IPS-20b (cell line): ENCODE results near the gene CSTF1.

ENCODE experiments used
- H3K27ac ChIP-seq: one replicate; pipeline ENCODE4 v1.5.1; 2013; ENCODE audit warnings: low read length
- H3K27me3 ChIP-seq: 2 replicates; pipeline ENCODE4 v1.6.1; 2013; ENCODE audit warnings: mild to moderate bottlenecking, low read length, inconsistent platforms; ENCODE audit not compliant: insufficient read depth
- H3K36me3 ChIP-seq: 2 replicates; pipeline ENCODE4 v1.6.1; 2013; ENCODE audit warnings: low read depth, mild to moderate bottlenecking, inconsistent platforms, low read length, moderate library complexity; ENCODE audit not compliant: insufficient read depth
- H3K4me1 ChIP-seq: 2 replicates; pipeline ENCODE4 v1.6.1; 2013; ENCODE audit warnings: mild to moderate bottlenecking, control low read depth, inconsistent platforms, low read length, moderate library complexity; ENCODE audit not compliant: insufficient read depth
- H3K4me3 ChIP-seq: 2 replicates; pipeline ENCODE4 v1.5.1; 2013; ENCODE audit warnings: mild to moderate bottlenecking, low read length, inconsistent platforms
- H3K9ac ChIP-seq: 2 replicates; pipeline ENCODE4 v1.6.1; 2013; ENCODE audit warnings: low read depth, mild to moderate bottlenecking, inconsistent platforms, low read length, moderate library complexity
- H3K9me3 ChIP-seq: 2 replicates; pipeline ENCODE4 v1.6.1; 2013; ENCODE audit warnings: mild to moderate bottlenecking, low read depth, low read length, inconsistent platforms; ENCODE audit not compliant: insufficient read depth

The CSTF1 gene

DNA sequence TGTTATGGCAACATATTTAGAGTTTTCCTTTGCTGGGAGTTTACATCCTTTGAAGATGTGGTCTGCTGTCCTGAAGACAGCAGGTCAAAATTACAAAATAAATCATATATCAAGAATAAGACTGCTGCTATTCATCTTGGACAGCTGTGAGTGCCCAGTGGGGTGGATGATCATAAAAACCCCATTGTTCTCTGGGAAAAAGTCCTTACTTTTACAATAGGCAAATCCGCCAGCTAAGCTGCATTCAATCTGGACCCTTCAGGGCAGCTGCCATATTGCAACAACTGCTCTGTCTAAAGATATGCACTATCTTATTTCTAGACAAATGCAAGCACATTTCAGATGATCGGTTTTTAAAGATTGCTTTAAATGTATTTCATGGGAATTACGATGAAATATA, 39.0 kb downstream of the CSTF1 start:
- no peaks in the 10 kb centered on the region for H3K9me3 ChIP-seq
- H3K9ac ChIP-seq: no peak overlapping the region
- no peak overlapping the region for H3K27ac ChIP-seq
- no peak overlapping the region for H3K4me3 ChIP-seq
- no peaks in the 10 kb centered on the region for H3K4me1 ChIP-seq
- no peaks in the 10 kb centered on the region for H3K36me3 ChIP-seq
- H3K27me3 ChIP-seq: no peaks in the 10 kb centered on the region

DNA sequence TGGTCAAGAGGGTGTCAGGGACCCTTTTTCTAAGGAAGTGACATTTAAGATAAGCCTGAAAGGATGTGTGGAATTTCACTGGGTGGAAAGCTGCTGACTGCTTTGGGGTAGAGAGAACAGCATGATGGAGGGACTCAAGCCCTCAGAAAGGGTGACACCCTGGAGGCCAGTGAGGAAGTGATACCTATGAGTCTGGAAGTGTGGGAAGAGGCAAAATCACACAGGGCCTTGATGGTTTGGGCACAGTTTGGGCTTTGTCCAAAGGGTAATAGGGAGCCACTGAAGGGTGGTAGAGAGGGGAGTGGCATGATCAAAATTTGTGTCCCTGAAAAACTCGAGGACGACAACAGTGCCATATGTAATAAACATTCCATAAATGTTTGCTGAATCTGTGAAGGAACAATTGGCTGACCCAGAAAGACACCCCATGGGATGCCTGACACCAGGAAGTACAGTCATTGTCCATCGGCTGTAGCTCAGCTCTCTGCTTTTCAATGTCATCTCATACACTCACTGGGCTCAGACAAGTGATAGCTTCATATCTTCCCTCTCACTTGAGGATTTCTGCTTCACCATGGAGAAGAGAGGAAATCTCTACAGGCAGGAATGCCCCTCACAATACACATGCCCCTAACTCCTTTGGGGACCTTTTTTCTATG, 40.9 kb downstream of the CSTF1 start:
- no peaks in the 10 kb centered on the region for H3K9me3 ChIP-seq
- H3K4me3 ChIP-seq: no peak overlapping the region
- no peaks in the 10 kb centered on the region for H3K27me3 ChIP-seq
- no peak overlapping the region for H3K27ac ChIP-seq
- H3K4me1 ChIP-seq: no peaks in the 10 kb centered on the region
- no peaks in the 10 kb centered on the region for H3K36me3 ChIP-seq
- H3K9ac ChIP-seq: no peak overlapping the region

DNA sequence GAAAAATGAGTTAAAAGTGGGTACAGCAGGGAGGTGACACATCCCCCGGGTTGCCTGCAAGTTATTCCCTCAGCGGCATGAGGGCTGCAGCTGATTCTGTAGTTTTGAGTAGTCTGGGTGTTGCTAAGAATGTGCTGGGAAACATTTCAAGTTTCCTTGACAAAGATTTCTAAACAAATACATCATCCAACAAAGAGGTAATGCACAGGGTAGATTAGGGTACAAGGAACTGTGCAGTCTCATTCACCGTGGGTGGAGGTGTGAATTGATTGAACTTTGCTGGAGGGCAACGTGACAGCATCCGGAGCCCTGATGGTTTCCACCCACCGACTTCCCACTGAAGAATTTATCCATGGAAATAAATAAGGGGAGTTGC, 41.4 kb downstream of the CSTF1 start:
- Histone ChIP-seq H3K27ac (no peak overlapping the region), H3K4me3 (no peak overlapping the region), H3K4me1 (no peaks in the 10 kb centered on the region), H3K9me3 (no peaks in the 10 kb centered on the region), H3K9ac (no peak overlapping the region), H3K36me3 (no peaks in the 10 kb centered on the region), H3K27me3 (no peaks in the 10 kb centered on the region)

DNA sequence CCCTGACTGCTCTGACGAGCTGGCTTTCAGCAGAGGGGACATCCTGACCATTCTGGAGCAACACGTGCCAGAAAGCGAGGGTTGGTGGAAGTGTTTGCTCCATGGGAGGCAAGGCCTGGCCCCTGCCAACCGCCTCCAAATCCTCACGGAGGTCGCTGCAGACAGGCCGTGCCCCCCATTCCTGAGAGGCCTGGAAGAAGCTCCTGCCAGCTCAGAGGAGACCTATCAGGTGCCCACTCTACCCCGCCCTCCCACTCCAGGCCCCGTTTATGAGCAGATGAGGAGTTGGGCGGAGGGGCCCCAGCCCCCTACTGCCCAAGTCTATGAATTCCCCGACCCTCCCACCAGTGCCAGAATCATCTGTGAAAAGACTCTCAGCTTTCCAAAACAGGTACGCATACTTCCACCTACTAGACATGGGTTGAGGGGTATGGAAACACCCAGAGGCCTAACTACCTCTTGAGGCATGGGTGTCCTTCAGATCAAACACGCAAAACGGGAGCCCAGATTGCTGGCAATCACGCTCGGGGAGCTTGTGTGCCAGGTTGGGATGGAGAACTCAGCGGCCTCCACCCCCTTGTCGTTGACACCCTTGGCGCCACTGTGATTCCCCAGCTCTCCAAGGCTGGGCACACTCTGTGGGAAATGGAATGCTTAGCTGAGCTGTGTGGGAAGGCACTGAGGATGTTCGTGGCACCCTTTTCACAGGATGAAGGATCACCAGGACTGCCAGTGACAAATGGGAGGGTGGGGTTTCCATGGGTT, 44.9 kb downstream of the CSTF1 start:
- Histone ChIP-seq H3K4me3 (no peak overlapping the region), H3K9ac (no peak overlapping the region), H3K36me3 (no peaks in the 10 kb centered on the region), H3K9me3 (no peaks in the 10 kb centered on the region), H3K4me1 (no peaks in the 10 kb centered on the region), H3K27me3 (no peaks in the 10 kb centered on the region), H3K27ac (no peak overlapping the region)

DNA sequence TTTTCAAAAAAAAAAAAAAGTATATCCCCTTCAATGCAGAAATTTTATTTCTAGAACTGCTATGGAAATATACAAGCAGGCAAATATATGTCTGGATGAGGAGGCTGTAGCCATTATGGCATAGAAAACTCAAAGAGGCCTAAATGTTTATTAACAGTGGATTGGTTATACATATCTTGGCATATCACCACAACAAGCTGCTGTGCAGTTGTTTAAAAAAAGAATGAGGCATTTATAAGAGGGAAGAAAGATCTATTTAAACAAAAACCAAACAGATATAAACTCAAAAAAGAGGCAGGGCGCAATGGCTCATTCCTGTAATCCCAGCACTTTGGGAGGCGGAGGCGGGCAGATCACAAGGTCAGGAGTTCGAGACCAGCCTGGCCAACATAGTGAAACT, 45.8 kb downstream of the CSTF1 start:
- Histone ChIP-seq H3K9ac (no peak overlapping the region), H3K4me1 (no peaks in the 10 kb centered on the region), H3K36me3 (no peaks in the 10 kb centered on the region), H3K4me3 (no peak overlapping the region), H3K9me3 (no peaks in the 10 kb centered on the region), H3K27ac (no peak overlapping the region), H3K27me3 (no peaks in the 10 kb centered on the region)

DNA sequence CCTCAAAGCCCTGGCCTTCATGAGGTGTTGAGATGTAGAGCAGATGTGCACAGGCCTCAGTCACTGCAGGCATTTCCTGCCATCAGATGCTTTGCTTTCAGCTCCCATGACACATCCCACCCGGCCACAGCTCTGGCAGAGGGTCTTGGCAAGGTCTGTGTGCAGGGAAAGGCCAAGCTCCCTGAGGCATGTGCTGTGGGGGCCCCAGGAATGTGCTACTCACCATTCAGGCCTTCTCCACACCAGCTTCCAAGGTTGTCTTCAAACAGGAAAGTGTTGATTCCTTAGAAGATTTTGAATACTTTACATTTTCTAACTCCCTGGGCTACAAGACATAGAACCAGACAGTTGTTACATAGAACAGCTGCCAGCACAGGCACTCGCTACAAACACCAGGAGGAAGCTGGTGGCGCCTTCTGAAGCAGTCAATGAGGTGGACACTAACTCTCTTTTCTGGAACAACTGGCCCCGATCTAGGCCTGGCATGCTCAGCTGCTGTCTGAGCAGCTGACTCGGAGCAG, 47.4 kb downstream of the CSTF1 start:
- H3K27ac ChIP-seq: no peak overlapping the region

DNA sequence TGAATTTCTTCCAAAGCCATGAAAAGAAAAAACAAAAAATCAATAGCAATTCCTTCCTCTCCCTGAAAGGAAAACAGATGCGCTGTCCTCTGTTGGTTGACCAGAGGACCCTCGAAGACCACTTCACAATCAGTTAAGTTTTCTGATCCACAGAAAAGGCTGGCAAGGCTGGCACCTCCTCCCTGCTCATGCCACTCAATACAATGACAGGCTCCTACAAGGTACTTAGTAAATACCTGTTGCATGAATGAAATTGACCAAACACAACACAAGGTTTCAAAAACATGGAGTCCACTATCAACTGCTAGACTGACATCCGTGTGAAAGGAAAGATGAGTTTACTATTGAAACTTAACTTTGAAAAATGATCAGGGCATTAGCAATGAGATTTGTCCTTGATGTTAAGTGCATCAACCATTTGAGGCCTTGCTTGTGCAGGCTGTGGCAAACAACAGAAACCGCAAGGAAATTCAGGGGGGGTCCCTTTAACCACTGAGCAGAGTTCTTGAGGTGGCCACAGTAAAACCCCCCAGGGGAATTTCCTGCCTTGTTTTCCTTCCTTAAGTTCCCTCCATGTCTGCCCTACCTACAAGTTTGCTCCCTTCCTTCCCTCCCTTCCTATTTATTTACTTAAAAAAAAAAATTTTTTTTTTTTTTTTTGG, 48.0 kb downstream of the CSTF1 start:
- Histone ChIP-seq H3K4me1 (no peaks in the 10 kb centered on the region), H3K27ac (no peak overlapping the region), H3K9ac (no peak overlapping the region), H3K36me3 (no peaks in the 10 kb centered on the region), H3K4me3 (no peak overlapping the region), H3K9me3 (no peaks in the 10 kb centered on the region), H3K27me3 (no peaks in the 10 kb centered on the region)

More for the DNA sequence above, 47.4 kb downstream of the CSTF1 start:
- H3K9me3 ChIP-seq: no peaks in the 10 kb centered on the region
- H3K4me1 ChIP-seq: no peaks in the 10 kb centered on the region
- no peak overlapping the region for H3K4me3 ChIP-seq
- H3K9ac ChIP-seq: no peak overlapping the region
- H3K36me3 ChIP-seq: no peaks in the 10 kb centered on the region
- H3K27me3 ChIP-seq: no peaks in the 10 kb centered on the region

DNA sequence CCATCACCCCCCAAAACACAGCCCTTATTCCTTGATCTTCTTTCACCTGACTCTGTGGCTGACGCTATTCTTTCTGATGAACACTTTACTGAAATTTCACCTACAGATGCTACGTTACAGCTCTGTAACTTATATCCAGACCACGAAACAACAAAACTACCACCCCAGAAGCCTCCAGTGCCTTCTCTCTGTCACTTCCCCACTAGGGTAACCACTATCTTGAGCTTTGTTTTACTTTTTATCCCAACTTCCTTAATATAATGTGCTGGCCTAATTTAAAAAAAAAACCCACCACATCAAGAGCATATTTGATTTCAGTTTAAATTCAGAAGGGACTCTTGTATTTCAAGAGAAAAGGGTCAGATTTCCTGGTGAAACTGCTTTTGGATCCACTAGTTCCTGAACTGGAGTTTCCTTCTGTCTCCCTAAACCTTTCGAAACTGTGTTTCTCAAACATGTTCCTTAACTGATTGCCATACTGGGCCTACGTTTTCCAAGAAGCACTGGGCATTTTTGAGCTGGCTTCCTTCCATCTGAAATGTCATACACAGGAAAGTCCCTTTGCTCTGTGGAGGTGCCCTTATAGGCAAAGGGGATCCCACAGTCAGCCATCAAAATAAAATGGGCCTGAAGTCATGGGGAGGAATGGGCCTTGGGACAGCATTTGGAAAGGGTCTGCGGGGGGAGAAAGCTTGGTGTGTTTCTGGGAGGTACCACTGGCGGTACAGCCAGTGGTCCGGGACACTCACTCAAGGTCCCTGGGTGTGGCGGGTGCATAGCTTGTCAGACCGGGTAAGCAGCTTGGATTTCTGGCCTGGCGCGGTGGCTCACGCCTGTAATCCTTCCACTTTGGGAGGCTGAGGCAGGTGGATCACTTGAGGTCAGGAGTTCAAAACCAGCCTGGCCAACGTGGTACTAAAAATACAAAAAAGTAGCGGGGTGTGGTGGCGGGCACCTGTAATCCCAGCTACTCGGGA, 50.2 kb downstream of the CSTF1 start:
- Histone ChIP-seq H3K9me3 (no peaks in the 10 kb centered on the region), H3K27ac (no peak overlapping the region), H3K9ac (no peak overlapping the region), H3K27me3 (no peaks in the 10 kb centered on the region), H3K4me1 (no peaks in the 10 kb centered on the region; the same call in 1 of the 2 replicates), H3K36me3 (no peaks in the 10 kb centered on the region), H3K4me3 (no peak overlapping the region)

DNA sequence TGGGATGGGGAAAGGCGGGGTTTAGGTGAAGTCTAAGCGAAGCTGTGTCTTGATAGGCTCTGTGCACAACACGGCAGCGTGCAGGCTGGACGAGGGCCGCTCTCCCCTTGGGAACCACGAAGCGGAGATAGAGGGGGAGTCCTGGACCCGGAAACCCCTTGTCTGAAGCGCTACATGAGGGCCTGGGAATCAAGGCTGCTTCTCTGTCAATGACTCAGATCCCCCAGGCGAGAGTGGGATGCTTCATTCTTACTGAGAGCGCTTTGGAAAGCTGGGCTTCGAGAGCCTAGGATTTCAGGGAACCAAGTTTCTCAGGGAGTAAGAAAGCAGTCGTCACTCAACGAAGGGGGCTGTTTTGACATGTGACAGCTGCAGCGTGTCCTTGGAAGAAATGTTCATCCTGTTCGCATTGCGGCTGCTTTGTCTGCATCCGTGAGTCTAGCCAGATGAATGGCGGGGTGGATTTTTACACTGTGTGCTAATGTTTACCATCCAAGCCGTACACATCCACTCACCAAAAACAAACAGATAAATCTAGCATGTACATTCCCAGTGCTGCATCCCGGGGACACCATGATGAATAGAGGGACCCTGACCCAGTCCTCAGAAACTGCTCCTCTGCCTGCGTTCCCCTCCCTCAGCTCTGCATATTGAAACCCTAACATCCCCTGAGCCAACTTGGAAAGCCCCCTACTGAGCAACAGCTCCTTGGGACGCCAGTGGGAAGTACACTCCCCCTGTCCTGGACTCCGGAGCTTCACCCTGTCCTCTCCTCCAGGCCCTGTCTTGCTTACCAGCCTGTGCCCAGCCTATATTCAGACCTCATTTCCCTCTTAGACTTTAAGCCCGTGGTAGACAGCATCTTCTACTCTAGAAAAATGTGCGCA, 51.5 kb downstream of the CSTF1 start:
- Histone ChIP-seq H3K27ac (no peak overlapping the region), H3K9ac (no peak overlapping the region), H3K36me3 (no peaks in the 10 kb centered on the region), H3K9me3 (no peaks in the 10 kb centered on the region), H3K4me3 (no peak overlapping the region), H3K27me3 (no peaks in the 10 kb centered on the region), H3K4me1 (no peaks in the 10 kb centered on the region; the same call in 1 of the 2 replicates)

DNA sequence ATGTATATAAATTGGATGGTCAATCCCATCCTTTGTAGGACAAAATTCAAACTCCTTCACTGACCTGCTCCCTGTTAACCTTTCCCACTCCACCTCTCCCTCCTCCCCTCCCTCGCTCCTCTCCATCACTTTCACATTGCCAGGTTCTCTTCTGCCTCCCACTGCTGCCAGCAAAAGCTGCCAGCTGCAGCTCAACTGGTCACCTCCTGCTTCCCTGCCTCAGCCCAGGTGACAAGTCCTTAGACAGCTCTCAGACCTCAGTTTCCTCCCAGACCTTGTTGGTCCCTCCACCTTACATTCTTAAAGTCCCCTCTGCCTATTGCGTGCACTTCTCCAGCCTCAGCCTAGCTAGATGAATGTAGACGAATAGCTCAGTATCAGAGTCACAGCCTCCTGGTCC, 52.7 kb downstream of the CSTF1 start:
- Histone ChIP-seq H3K27me3 (no peaks in the 10 kb centered on the region), H3K27ac (no peak overlapping the region), H3K4me3 (no peak overlapping the region), H3K9ac (no peak overlapping the region), H3K9me3 (no peaks in the 10 kb centered on the region), H3K36me3 (no peaks in the 10 kb centered on the region), H3K4me1 (no peaks in the 10 kb centered on the region; the same call in 1 of the 2 replicates)
